Retinal pigment epithelial cell (primary cell): ENCODE data around the gene CNIH1.
"Not testable (repeated sequence)": the region's sequence is repeated elsewhere in the genome, so short reads cannot be mapped to it uniquely, and the experiment has no call there.

Experiments
- DNase-seq: peaks from one replicate; pipeline ENCODE4 v3.0.0-alpha.2; 2010; ENCODE audit warnings: low read depth
- H3K4me3 ChIP-seq: 2 replicates; pipeline ENCODE4 v1.5.1; 2011; ENCODE audit warnings: mild to moderate bottlenecking, low read length, control low read depth, moderate library complexity
- CTCF ChIP-seq: conservative IDR thresholded peaks from 2 replicates; pipeline ENCODE4 v1.5.1; 2011; ENCODE audit warnings: low read depth, low read length, control low read depth, inconsistent platforms

The CNIH1 gene

GRCh38 chr14:54451961-54452360 is 10.8 kb upstream of the CNIH1 start:
- H3K4me3 ChIP-seq, result no peak overlapping the region
- no peak for DNase-seq
- no peak for TF ChIP-seq CTCF

- H3K4me3 ChIP-seq, result no peak overlapping the region
- no peak for DNase-seq
- no peak for TF ChIP-seq CTCF
Measured at GRCh38 chr14:54451121-54451601, 10.0 kb upstream of the CNIH1 start.

- no peak for DNase-seq
- no peak overlapping the region for H3K4me3 ChIP-seq
- TF ChIP-seq CTCF, result no peak
Measured at GRCh38 chr14:54450535-54450934, 9.4 kb upstream of the CNIH1 start.

GRCh38 chr14:54447231-54447692 is 6.1 kb upstream of the CNIH1 start:
- no peak for TF ChIP-seq CTCF
- no peak for DNase-seq
- H3K4me3 ChIP-seq, result no peak overlapping the region

- H3K4me3 ChIP-seq, result peak overlapping the region; percentile 3
- no peak for TF ChIP-seq CTCF
- DNase-seq, result peak; percentile 42
Measured at GRCh38 chr14:54446161-54446693, 5.1 kb upstream of the CNIH1 start.

- DNase-seq, result no peak
- no peak for TF ChIP-seq CTCF
- H3K4me3 ChIP-seq, result no peak overlapping the region
Measured at GRCh38 chr14:54444681-54445080, 3.5 kb upstream of the CNIH1 start.

GRCh38 chr14:54443981-54444380 is 2.8 kb upstream of the CNIH1 start:
- no peak for DNase-seq
- TF ChIP-seq CTCF, result no peak
- no peak overlapping the region for H3K4me3 ChIP-seq

GRCh38 chr14:54442961-54443360 is 1.8 kb upstream of the CNIH1 start:
- not testable (repeated sequence) for DNase-seq, H3K4me3 ChIP-seq
